ENCODE measurements around the gene GSX2.
"Not testable (repeated sequence)": the region's sequence is repeated elsewhere in the genome, so short reads cannot be mapped to it uniquely, and the experiment has no call there.

GSX2 gene

DNA sequence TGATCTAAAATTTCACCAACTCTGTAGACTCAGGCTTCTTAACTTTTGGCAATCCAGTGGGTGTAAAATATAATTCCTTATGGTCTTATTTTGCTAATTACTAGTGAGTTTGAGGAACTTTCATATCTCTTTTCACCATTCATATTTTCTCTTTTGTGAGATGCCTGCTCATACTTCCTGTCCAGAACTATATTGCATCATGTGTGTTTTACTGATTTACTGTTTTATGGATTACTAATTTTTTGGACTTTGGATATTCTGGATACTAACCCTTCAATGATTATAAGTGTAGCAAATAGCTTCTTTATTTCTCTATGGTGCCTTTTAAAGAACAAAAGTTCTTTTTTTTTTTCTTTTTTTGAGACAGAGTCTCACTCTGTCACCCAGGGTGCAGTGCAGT is 20.6 kb downstream of the GSX2 start:
- no peak overlapping the region for H3K27ac ChIP-seq (ENCODE audit: low read depth, low read length)
- H2BK15ac ChIP-seq (replicated peaks; ENCODE audit: low read depth), result no peak overlapping the region
- DNase-seq, result no peak
- H4K8ac ChIP-seq (ENCODE audit: low read depth, low read length), result no peak overlapping the region
- no peak overlapping the region for H4K5ac ChIP-seq (ENCODE audit: low read length)
- H3K4ac ChIP-seq (ENCODE audit: low read depth, low read length), result no peak overlapping the region
- H3K9ac ChIP-seq (ENCODE audit: low read length), result no peak overlapping the region
- H2BK120ac ChIP-seq (ENCODE audit: low read depth, low read length), result no peak overlapping the region
- no peaks in the 10 kb centered on the region for H3K27me3 ChIP-seq (ENCODE audit: insufficient read depth, low read length, poor library complexity)
- no peak overlapping the region for H2AK5ac ChIP-seq (ENCODE audit: low read length)
- no peak overlapping the region for H2BK5ac ChIP-seq (ENCODE audit: low read length)
- no peak overlapping the region for H3K23ac ChIP-seq (ENCODE audit: low read length)
- no peak overlapping the region for H3K4me2 ChIP-seq (ENCODE audit: low read length)
- no peak overlapping the region for H3K4me3 ChIP-seq (ENCODE audit: low read length)
- H3K4me1 ChIP-seq (ENCODE audit: control insufficient read depth, low read depth, low read length), result no peaks in the 10 kb centered on the region
- H3K79me1 ChIP-seq (ENCODE audit: low read length), result no peaks in the 10 kb centered on the region
- H3K36me3 ChIP-seq (ENCODE audit: control insufficient read depth, insufficient read depth, low read length), result no peaks in the 10 kb centered on the region
- H3K79me2 ChIP-seq (ENCODE audit: control insufficient read depth, insufficient read depth, low read length), result no peaks in the 10 kb centered on the region
- H3K56ac ChIP-seq (ENCODE audit: low read length), result no peak overlapping the region
- no peak overlapping the region for H3K18ac ChIP-seq (ENCODE audit: low read length)

DNA sequence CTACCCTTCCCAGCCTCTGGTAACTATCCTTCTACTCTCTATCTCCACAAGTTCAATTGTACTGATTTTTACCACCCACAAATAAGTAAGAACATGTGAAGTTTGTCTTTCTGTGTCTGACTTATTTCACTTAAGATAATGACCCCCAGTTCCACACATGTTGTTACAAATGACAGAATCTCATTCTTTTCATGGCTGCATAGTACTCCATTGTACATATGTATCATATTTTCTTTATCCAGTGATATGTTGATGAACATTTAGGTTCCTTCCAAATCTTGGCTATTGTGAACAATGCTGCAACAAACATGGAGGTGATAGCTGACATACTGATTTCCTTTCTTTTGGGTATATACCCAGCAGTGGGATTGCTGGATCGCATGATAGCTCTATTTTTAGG is 27.7 kb downstream of the GSX2 start:
- Histone ChIP-seq H2AK5ac (ENCODE audit: low read length) (no peak overlapping the region), H3K56ac (ENCODE audit: low read length) (no peak overlapping the region), H3K27me3 (ENCODE audit: insufficient read depth, low read length, poor library complexity) (no peaks in the 10 kb centered on the region), H3K4me3 (ENCODE audit: low read length) (no peak overlapping the region), H3K4me1 (ENCODE audit: control insufficient read depth, low read depth, low read length) (no peaks in the 10 kb centered on the region), H3K79me2 (ENCODE audit: control insufficient read depth, insufficient read depth, low read length) (no peaks in the 10 kb centered on the region), H2BK5ac (ENCODE audit: low read length) (no peak overlapping the region), H3K18ac (ENCODE audit: low read length) (no peak overlapping the region), H3K4me2 (ENCODE audit: low read length) (no peak overlapping the region), H3K9ac (ENCODE audit: low read length) (no peak overlapping the region), H3K79me1 (ENCODE audit: low read length) (no peaks in the 10 kb centered on the region), H3K36me3 (ENCODE audit: control insufficient read depth, insufficient read depth, low read length) (no peaks in the 10 kb centered on the region), H4K8ac (ENCODE audit: low read depth, low read length) (no peak overlapping the region), H2BK15ac (replicated peaks; ENCODE audit: low read depth) (no peak overlapping the region), H3K23ac (ENCODE audit: low read length) (no peak overlapping the region), H3K27ac (ENCODE audit: low read depth, low read length) (no peak overlapping the region), H2BK120ac (ENCODE audit: low read depth, low read length) (no peak overlapping the region), H3K4ac (ENCODE audit: low read depth, low read length) (no peak overlapping the region), H4K5ac (ENCODE audit: low read length) (no peak overlapping the region)
- WGBS (ENCODE audit: extremely low coverage, insufficient coverage, low lambda C conversion rate), result no CpG with 5 or more reads among the region's 1 CpG
- no peak for DNase-seq

DNA sequence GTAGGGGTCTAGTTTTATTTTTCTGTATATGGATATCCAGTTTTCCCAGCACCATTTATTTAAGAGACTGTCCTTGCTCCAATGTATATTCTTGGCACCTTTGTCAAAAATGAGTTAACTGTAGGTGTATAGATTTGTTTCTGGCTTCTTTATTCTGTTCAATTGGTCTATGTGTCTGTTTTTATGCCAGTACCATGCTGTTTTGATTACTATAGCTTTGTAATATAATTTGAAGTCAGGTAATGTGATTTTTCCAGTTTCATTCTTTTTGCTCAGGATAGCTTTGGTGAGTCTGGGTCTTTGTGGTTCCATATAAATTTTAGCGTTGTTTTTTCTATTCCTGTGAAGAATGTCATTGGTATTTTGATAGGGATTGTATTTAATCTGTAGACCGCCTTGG is 28.7 kb downstream of the GSX2 start:
- not testable (repeated sequence) for H2BK120ac ChIP-seq (ENCODE audit: low read depth, low read length); DNase-seq; H3K4me2 ChIP-seq (ENCODE audit: low read length); H3K79me1 ChIP-seq (ENCODE audit: low read length); H3K18ac ChIP-seq (ENCODE audit: low read length); H2BK15ac ChIP-seq (replicated peaks; ENCODE audit: low read depth); H3K4me1 ChIP-seq (ENCODE audit: control insufficient read depth, low read depth, low read length); H2AK5ac ChIP-seq (ENCODE audit: low read length); H3K36me3 ChIP-seq (ENCODE audit: control insufficient read depth, insufficient read depth, low read length); H4K5ac ChIP-seq (ENCODE audit: low read length); H3K23ac ChIP-seq (ENCODE audit: low read length); H3K27me3 ChIP-seq (ENCODE audit: insufficient read depth, low read length, poor library complexity); H3K4ac ChIP-seq (ENCODE audit: low read depth, low read length); H3K79me2 ChIP-seq (ENCODE audit: control insufficient read depth, insufficient read depth, low read length); H3K9ac ChIP-seq (ENCODE audit: low read length); H3K4me3 ChIP-seq (ENCODE audit: low read length); H2BK5ac ChIP-seq (ENCODE audit: low read length); H3K56ac ChIP-seq (ENCODE audit: low read length); H3K27ac ChIP-seq (ENCODE audit: low read depth, low read length); H4K8ac ChIP-seq (ENCODE audit: low read depth, low read length)
- no CpG with 5 or more reads among the region's 2 CpGs for WGBS (ENCODE audit: extremely low coverage, insufficient coverage, low lambda C conversion rate)

DNA sequence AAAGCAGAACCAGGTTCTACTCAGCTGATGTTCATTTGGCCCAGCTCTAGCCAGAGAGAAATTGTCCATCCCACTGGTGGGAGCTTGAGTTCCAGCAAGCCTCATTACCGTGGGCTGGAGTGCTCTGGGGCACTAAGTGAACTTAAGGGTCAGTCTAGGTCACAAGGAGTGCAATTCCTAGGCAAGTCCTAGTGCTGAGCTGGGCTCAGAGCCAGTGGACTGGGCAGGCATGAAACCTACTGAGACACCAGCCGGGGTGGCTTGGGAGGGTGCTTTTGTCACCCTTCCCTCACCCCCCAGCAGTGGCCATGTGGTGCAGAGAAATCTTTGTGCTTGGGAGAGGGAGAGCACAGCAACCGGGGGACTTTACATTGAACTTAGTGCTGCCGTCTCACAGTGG is 39.4 kb downstream of the GSX2 start:
- H2BK120ac ChIP-seq (ENCODE audit: low read depth, low read length), result no peak overlapping the region
- no CpG with 5 or more reads among the region's 4 CpGs for WGBS (ENCODE audit: extremely low coverage, insufficient coverage, low lambda C conversion rate)
- no peak overlapping the region for H3K4ac ChIP-seq (ENCODE audit: low read depth, low read length)
- no peaks in the 10 kb centered on the region for H3K27me3 ChIP-seq (ENCODE audit: insufficient read depth, low read length, poor library complexity)
- DNase-seq, result no peak
- no peaks in the 10 kb centered on the region for H3K4me1 ChIP-seq (ENCODE audit: control insufficient read depth, low read depth, low read length)
- no peak overlapping the region for H3K4me3 ChIP-seq (ENCODE audit: low read length)
- H4K5ac ChIP-seq (ENCODE audit: low read length), result no peak overlapping the region
- H2BK5ac ChIP-seq (ENCODE audit: low read length), result no peak overlapping the region
- no peak overlapping the region for H3K56ac ChIP-seq (ENCODE audit: low read length)
- no peak overlapping the region for H3K4me2 ChIP-seq (ENCODE audit: low read length)
- H3K79me1 ChIP-seq (ENCODE audit: low read length), result no peaks in the 10 kb centered on the region
- no peak overlapping the region for H3K18ac ChIP-seq (ENCODE audit: low read length)
- no peak overlapping the region for H2AK5ac ChIP-seq (ENCODE audit: low read length)
- no peak overlapping the region for H4K8ac ChIP-seq (ENCODE audit: low read depth, low read length)
- no peaks in the 10 kb centered on the region for H3K79me2 ChIP-seq (ENCODE audit: control insufficient read depth, insufficient read depth, low read length)
- H3K23ac ChIP-seq (ENCODE audit: low read length), result no peak overlapping the region
- no peak overlapping the region for H3K9ac ChIP-seq (ENCODE audit: low read length)
- no peak overlapping the region for H2BK15ac ChIP-seq (replicated peaks; ENCODE audit: low read depth)
- H3K27ac ChIP-seq (ENCODE audit: low read depth, low read length), result no peak overlapping the region
- no peaks in the 10 kb centered on the region for H3K36me3 ChIP-seq (ENCODE audit: control insufficient read depth, insufficient read depth, low read length)

DNA sequence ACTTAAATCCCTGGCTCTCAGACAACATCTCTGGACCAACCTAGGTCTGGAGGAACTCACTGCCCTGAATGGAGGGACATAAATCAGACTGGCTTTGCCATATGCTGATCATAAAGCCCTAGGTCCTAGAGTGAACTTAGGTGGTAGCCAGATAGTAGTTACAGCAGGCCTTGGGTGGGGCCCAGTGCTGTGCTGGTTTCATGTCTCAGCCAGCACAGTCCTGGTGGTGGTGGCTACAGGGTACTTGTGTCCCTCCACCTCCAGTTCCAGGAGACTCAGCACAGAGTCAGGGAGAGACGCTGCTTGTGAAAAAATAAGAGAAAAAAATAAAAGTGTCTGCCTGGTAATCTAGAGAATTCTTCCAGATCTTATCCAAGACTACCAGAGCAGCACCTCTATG is 40.3 kb downstream of the GSX2 start:
- no peak overlapping the region for H4K8ac ChIP-seq (ENCODE audit: low read depth, low read length)
- no peak overlapping the region for H3K18ac ChIP-seq (ENCODE audit: low read length)
- H2BK15ac ChIP-seq (replicated peaks; ENCODE audit: low read depth), result no peak overlapping the region
- no peak for DNase-seq
- H2BK120ac ChIP-seq (ENCODE audit: low read depth, low read length), result no peak overlapping the region
- WGBS (ENCODE audit: extremely low coverage, insufficient coverage, low lambda C conversion rate), result no CpG with 5 or more reads among the region's 1 CpG
- no peaks in the 10 kb centered on the region for H3K4me1 ChIP-seq (ENCODE audit: control insufficient read depth, low read depth, low read length)
- no peak overlapping the region for H3K56ac ChIP-seq (ENCODE audit: low read length)
- H3K9ac ChIP-seq (ENCODE audit: low read length), result no peak overlapping the region
- H3K4me3 ChIP-seq (ENCODE audit: low read length), result no peak overlapping the region
- H3K36me3 ChIP-seq (ENCODE audit: control insufficient read depth, insufficient read depth, low read length), result no peaks in the 10 kb centered on the region
- H3K4me2 ChIP-seq (ENCODE audit: low read length), result no peak overlapping the region
- no peak overlapping the region for H3K23ac ChIP-seq (ENCODE audit: low read length)
- no peaks in the 10 kb centered on the region for H3K79me1 ChIP-seq (ENCODE audit: low read length)
- H4K5ac ChIP-seq (ENCODE audit: low read length), result no peak overlapping the region
- H3K27me3 ChIP-seq (ENCODE audit: insufficient read depth, low read length, poor library complexity), result no peaks in the 10 kb centered on the region
- H2AK5ac ChIP-seq (ENCODE audit: low read length), result no peak overlapping the region
- no peak overlapping the region for H2BK5ac ChIP-seq (ENCODE audit: low read length)
- H3K4ac ChIP-seq (ENCODE audit: low read depth, low read length), result no peak overlapping the region
- no peaks in the 10 kb centered on the region for H3K79me2 ChIP-seq (ENCODE audit: control insufficient read depth, insufficient read depth, low read length)
- H3K27ac ChIP-seq (ENCODE audit: low read depth, low read length), result no peak overlapping the region

DNA sequence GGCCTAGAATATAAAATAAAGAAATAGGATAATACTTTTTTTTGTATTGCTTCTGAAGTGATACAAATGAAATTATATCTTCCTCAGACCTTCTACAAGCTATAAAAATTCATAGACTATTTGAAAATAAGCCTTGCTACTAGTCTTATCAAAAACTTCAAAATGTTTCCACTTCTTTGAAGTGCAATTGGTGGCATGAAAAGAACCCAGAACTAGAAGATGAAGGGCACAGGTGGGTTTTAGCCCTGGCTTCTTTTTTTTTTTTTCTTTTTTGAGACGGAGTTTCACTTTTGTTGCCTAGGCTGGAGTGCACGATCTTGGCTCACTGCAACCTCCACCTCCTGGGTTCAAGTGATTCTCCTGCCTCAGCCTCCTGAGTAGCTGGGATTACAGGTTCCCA is 44.2 kb downstream of the GSX2 start:
- Histone ChIP-seq H3K4me1 (ENCODE audit: control insufficient read depth, low read depth, low read length) (no peaks in the 10 kb centered on the region), H3K4me2 (ENCODE audit: low read length) (no peak overlapping the region), H4K8ac (ENCODE audit: low read depth, low read length) (no peak overlapping the region), H2BK15ac (replicated peaks; ENCODE audit: low read depth) (no peak overlapping the region), H3K4ac (ENCODE audit: low read depth, low read length) (no peak overlapping the region), H3K27me3 (ENCODE audit: insufficient read depth, low read length, poor library complexity) (no peaks in the 10 kb centered on the region), H3K4me3 (ENCODE audit: low read length) (no peak overlapping the region), H3K79me1 (ENCODE audit: low read length) (no peaks in the 10 kb centered on the region), H3K79me2 (ENCODE audit: control insufficient read depth, insufficient read depth, low read length) (no peaks in the 10 kb centered on the region), H3K56ac (ENCODE audit: low read length) (no peak overlapping the region), H4K5ac (ENCODE audit: low read length) (no peak overlapping the region), H2BK5ac (ENCODE audit: low read length) (no peak overlapping the region), H3K18ac (ENCODE audit: low read length) (no peak overlapping the region), H3K36me3 (ENCODE audit: control insufficient read depth, insufficient read depth, low read length) (no peaks in the 10 kb centered on the region), H2BK120ac (ENCODE audit: low read depth, low read length) (no peak overlapping the region), H2AK5ac (ENCODE audit: low read length) (no peak overlapping the region), H3K23ac (ENCODE audit: low read length) (no peak overlapping the region), H3K27ac (ENCODE audit: low read depth, low read length) (no peak overlapping the region), H3K9ac (ENCODE audit: low read length) (no peak overlapping the region)
- DNase-seq, result no peak
- WGBS (ENCODE audit: extremely low coverage, insufficient coverage, low lambda C conversion rate), result no CpG with 5 or more reads among the region's 2 CpGs

Data from mesendoderm (in vitro differentiated cells).